Measurements from ENCODE around the gene EIF2AK3. TPM values are rescaled to one million over a fixed set of nuclear protein-coding genes. Genes with fewer than 3 reads are reported as not detected.

EIF2AK3 gene
- total RNA-seq, 1 experiment from 2014 or later: 19.3 TPM

DNA sequence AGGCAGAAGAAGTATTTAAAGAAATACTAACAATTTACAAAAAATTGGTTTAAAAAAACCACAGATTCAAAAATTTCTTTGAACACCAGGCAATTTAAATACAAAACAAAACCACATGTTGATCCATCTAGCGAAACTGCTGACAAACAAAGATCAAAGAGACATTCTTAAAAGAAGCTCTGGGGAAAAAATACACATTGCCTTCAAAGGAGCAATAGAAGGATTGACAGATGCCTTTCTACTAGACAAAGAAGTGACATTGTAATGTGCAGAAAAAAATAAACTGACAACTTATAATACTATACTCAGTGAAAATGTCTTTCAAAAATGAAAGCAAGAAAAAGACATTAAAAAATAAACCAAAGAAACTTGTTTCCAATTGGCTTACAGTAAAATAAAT lies 12.6 kb upstream of the EIF2AK3 start:
- peaks cover 0 to 3% of the 10 kb centered on the region in 2 experiments; a peak in 3 of 5 replicates for H3K9me3 Mint-ChIP-seq
- Histone ChIP-seq H2BK20ac (ENCODE audit: low read depth, low read length, poor library complexity, severe bottlenecking) (no peak overlapping the region), H2BK15ac (ENCODE audit: low read depth, low read length) (no peak overlapping the region), H3K4me1 (ENCODE audit: insufficient read depth, low read length) (peaks cover 3% of the 10 kb centered on the region; the same call in 1 of the 2 replicates), H3K23ac (ENCODE audit: insufficient read length, low read depth, low read length) (no peak overlapping the region), H3K18ac (ENCODE audit: insufficient read length, low read depth, low read length) (no peak overlapping the region), H3K27ac (ENCODE audit: insufficient read length, low read depth, low read length) (no peak overlapping the region), H2BK120ac (ENCODE audit: low read depth, low read length, poor library complexity, severe bottlenecking) (no peak overlapping the region), H3K4me2 (ENCODE audit: insufficient read depth, insufficient read length, low read length) (no peak overlapping the region), H3K56ac (ENCODE audit: insufficient read length, low read depth, low read length) (no peak overlapping the region), H3K9ac (ENCODE audit: extremely low read depth, insufficient read length, low read length) (no peak overlapping the region), H4K8ac (replicated peaks; ENCODE audit: insufficient read length, low read depth, low read length) (no peak overlapping the region), H2BK5ac (ENCODE audit: insufficient read length, low read length) (no peak overlapping the region), H4K20me1 (ENCODE audit: control insufficient read depth, insufficient read depth, insufficient read length) (no peaks in the 10 kb centered on the region), H3K9me3 (ENCODE audit: control insufficient read depth, low read depth, low read length) (no peaks in the 10 kb centered on the region), H4K5ac (ENCODE audit: insufficient read length, low read depth, low read length) (no peak overlapping the region), H3K79me2 (ENCODE audit: insufficient read depth, low read length) (no peaks in the 10 kb centered on the region), H2AK5ac (ENCODE audit: insufficient read length, low read length) (no peak overlapping the region), H3K23me2 (ENCODE audit: insufficient read length, low read depth, low read length, poor library complexity, severe bottlenecking) (no peaks in the 10 kb centered on the region), H3T11ph (ENCODE audit: low read length) (no peak overlapping the region), H2BK12ac (ENCODE audit: insufficient read length, low read depth, low read length) (no peak overlapping the region), H2AFZ (ENCODE audit: low read length) (no peak overlapping the region), H3K4ac (ENCODE audit: low read depth, low read length) (no peak overlapping the region), H3K27me3 (ENCODE audit: insufficient read depth, low read length) (no peaks in the 10 kb centered on the region), H3K79me1 (ENCODE audit: insufficient read depth, low read depth, low read length, poor library complexity, severe bottlenecking) (no peaks in the 10 kb centered on the region), H4K91ac (ENCODE audit: insufficient read length, low read depth, low read length) (no peak overlapping the region), H3K14ac (ENCODE audit: insufficient read depth, low read length) (no peak overlapping the region)
- no peak overlapping the region for H3K27ac Mint-ChIP-seq
- peaks cover 2% of the 10 kb centered on the region; the same call in 1 of the 2 replicates for H3K27me3 Mint-ChIP-seq (ENCODE audit: low read depth)
- H3K36me3 Mint-ChIP-seq (ENCODE audit: insufficient read depth in 1 of 3, low read depth in 3 of 3): peaks cover 0 to 3% (median 0%) of the 10 kb centered on the region in 3 experiments; a peak in 1 of 7 replicates
- no peak for DNase-seq
- no CpG with 5 or more reads among the region's 1 CpG for WGBS (ENCODE audit: extremely low coverage, insufficient read length, low lambda C conversion rate)
- no peak overlapping the region; a peak in 1 of 5 replicates for H3K4me3 Mint-ChIP-seq
- TF ChIP-seq, protein P1, sequence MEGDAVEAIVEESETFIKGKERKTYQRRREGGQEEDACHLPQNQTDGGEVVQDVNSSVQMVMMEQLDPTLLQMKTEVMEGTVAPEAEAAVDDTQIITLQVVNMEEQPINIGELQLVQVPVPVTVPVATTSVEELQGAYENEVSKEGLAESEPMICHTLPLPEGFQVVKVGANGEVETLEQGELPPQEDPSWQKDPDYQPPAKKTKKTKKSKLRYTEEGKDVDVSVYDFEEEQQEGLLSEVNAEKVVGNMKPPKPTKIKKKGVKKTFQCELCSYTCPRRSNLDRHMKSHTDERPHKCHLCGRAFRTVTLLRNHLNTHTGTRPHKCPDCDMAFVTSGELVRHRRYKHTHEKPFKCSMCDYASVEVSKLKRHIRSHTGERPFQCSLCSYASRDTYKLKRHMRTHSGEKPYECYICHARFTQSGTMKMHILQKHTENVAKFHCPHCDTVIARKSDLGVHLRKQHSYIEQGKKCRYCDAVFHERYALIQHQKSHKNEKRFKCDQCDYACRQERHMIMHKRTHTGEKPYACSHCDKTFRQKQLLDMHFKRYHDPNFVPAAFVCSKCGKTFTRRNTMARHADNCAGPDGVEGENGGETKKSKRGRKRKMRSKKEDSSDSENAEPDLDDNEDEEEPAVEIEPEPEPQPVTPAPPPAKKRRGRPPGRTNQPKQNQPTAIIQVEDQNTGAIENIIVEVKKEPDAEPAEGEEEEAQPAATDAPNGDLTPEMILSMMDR (conservative IDR thresholded peaks at IDR 0.05): no peak
- peaks cover 21 to 27% of the 10 kb centered on the region in 2 experiments for H3K4me1 Mint-ChIP-seq
